Stimulated activated CD4-positive, alpha-beta T cell treated with anti-CD3 and anti-CD28 coated beads, Interleukin-1b, Interleukin-23, amount 100 ng/mL, for 24 hours (primary cell): ENCODE measurements around the gene IGFBP7.

Experiments used
- DNase-seq, 4 experiments: peaks; one replicate each; pipeline ENCODE4 v3.0.0-alpha.2; 2020; ENCODE audit warnings: low read depth in 4 of 4, low spot score in 1 of 4

IGFBP7 gene

DNA sequence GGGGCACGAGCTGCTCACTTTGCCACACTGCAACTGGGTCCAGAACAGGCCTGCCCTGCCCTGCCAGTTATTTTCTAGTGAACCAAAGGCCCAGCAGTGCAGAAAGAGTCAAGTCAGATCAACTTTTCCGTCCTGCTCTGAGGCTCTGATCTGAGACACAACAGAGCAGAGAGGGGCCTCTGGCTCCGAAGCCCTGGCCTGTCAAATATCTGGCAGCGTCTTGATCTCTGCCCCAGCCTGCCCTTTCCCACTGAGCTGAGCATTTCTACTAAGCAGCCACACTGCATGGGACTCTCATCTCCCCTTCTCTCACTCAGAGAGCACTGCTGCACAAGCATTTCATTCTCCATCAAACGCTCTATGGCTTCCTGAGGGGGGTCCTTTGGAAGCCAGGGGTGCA lies 11.8 kb downstream of the IGFBP7 start:
- DNase-seq = no peak

DNA sequence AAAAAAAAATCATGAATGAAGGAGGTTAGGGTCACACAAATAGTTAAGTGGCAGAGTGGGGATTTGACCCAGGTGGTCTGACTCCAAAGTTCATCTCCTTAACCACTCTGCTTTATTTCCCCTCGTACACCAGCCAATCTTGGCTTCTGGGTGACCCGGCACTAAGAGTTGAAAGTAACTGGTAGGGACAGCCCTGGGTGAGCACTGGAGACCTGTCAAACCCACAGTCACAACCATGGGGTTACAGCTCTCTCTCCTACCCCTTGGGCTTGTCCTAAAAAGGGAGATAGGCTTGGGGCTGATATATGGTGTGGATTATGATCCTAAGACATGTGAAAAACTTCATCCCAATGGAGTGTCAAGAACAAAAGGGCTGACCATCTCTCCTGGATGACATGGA lies 12.5 kb downstream of the IGFBP7 start:
- DNase-seq = no peak

DNA sequence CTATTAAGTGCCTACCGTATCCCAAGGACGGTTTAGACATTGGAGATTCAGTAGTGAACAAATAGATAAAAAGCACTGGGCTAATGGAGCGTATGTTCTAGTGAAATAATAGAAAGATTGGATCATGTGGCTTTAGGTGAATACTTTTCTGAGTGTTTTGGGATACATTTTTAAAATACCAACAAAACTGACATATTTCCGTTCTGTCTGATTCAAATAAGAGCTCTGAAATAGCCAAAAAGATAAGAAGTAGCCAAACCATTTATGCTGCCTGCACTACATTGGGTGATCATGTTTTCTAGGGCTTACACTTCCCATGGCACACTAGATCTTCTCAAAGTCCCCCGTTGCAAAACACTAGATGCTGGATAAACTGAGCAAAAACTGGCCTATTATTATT lies 14.2 kb downstream of the IGFBP7 start:
- no peak for DNase-seq

DNA sequence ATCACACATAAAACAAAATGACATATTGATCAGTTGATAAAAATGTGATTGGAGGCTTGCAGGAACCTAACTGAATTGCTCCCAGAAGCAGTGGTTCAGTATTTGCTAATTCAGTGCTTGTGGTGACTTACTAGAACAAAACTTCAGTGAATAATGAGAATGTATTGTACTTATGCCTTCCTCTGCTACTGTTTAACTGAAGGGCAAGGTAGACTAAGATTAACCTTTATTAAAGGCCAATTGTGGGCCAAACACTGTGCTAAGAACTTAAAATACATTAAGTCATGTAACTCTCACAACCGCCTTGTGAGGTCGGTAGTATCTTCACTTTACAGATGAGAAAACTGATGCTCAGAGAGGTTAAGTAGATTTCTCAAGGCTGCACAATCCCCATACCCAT lies 14.9 kb downstream of the IGFBP7 start:
- DNase-seq = no peak

DNA sequence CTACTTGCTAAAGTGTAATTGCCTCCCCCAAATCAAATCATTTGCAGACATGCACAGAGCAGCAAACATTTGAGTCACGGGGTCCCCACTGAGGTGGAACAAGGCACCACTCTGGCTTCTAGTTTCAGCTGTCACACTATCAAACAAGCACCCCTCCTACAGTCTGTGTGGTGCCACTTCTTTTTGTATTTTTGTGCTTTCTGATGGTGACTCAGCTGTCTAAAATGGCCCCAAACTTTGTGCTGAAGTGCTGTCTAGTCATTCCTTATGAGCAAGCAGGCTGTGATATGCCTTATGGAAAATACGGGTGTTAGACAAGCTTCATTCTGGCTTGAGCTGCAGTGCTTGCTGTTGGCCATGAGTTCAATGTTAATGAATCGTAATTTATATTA lies 15.4 kb downstream of the IGFBP7 start:
- no peak for DNase-seq

DNA sequence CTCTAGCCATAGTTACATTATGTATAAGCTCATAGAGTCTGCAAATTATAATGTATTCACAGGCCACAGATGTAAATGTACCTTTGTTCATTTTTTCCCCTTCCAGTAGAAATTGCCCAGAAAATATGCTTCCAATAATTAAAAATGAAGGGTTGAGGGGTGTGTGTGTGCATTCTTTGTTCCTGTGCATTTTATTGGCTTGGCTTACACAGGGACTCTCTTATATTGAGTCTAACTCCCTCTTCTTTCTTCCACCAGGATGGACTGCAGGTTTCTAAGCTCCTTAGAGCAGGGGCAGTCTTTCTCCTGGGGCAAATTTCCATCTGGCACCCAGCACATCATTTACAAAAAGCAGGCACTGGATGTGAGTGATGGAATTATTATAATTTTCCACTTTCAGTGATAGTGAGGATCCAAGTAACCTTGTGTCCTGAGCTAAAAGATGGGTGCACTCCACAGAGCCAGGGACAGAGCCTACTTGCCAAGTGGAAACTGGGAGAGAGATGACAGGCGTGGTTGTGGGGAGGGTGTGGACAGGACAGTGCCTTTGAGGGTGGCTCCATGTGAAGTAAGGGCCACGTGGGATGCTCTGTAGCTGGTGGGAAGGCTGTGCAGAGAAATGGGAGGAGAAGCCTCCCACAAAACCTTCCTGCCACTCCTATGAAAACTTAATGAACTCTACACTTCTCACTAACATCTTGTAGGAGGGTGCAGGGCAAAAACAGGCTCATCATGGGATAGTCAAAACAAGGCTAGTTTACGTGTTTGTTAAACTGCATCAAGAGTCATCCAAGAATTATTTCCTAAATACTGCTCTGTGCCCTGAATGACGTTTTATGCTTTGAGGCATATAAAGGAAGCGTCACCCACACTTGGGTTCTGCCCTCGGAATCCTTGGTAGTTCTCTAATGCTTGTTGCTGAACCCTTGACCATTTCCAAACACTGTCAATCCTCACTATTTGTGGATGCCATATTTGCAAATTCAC lies 16.0 kb downstream of the IGFBP7 start:
- DNase-seq = no peak

DNA sequence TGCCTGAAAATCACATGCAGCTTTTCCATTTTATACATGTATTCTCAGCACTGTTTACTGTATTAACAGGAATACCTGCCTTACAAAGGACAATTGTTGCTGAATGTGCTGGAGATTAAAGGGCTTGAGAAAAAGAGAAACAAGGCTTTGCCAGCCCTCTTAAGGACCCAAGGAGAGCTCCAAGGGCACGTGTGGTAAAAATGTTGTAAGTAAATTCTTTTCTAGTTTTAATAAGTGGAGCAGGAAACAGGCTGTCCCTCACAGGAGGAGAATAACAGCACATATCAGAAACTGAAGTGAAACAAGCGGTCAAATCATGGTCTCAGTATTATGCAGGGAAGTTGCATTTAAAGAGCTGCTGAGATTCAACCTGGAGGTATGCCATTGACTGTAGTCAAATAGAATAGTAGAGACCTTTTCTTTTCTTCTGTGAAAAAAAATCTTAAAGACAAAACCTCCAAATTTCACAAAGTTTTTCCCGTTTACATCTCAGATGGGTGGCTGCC lies 18.5 kb downstream of the IGFBP7 start:
- no peak for DNase-seq

DNA sequence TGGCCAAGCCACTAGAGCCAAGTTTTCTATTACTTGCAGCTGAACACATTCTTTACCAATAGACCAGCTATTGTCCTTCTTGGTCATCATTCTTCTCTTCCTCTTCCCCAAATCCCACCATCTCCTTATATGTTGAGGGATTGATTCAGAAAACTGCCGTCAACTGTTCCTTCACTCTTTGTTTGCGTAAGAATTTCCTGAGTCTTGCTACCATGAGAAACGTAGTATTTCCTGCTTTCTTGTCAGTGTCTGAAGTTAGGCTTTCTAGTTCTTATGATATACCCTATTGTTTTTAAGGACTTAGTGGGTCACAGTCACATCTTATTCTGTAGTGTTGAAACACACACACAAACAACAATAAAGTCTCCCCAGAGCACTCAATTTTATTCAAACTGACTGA lies 20.1 kb downstream of the IGFBP7 start:
- no peak for DNase-seq

DNA sequence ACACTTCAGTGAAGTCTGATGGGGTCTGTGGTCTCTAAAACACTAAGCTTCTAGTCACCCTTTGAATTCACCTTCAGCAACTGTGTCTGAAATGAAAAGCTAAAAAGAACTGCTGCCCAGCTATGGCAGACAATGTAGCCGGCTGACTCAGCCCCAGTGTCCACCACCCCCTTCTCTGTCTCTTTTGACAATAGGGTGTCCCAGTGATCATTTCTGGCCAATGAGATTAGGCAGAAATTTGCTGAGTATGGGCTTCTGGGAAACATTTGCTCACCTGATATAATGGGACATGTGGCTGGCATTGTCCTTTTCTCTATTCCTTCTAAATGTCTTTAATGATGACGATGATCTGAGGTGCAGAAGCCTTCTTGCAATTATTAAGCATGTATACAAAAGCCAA lies 20.6 kb downstream of the IGFBP7 start:
- DNase-seq = no peak

DNA sequence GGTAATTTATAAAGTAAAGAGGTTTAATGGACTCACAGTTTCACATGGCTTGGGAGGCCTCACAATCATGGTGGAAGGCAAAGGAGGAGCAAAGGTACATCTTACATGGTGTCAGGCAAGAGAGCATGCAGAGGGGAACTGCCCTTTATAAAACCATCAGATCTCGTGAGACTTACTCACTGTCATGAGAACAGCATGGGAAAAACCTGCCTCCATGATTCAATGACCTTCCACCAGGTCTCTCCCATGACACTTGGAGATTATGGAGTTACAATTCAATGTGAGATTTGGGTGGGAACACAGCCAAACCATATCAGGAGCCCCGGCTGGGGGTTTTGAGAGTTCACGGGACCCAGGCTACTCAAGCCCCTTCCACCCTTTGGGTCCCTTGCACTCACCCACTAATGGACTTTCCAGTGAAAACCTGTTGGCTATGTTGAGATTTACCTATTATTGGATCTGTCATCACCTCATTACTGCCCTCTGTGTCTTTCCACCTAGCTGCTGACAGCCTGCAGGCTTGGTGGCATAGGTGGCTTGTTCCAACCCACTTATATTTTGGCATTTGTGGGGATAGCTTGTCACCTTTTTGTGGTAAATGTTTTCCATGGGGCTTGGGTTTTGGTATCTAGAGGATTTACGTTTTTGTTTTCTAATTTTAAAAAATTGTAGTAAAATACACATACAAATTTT lies 24.0 kb downstream of the IGFBP7 start:
- DNase-seq = no peak

DNA sequence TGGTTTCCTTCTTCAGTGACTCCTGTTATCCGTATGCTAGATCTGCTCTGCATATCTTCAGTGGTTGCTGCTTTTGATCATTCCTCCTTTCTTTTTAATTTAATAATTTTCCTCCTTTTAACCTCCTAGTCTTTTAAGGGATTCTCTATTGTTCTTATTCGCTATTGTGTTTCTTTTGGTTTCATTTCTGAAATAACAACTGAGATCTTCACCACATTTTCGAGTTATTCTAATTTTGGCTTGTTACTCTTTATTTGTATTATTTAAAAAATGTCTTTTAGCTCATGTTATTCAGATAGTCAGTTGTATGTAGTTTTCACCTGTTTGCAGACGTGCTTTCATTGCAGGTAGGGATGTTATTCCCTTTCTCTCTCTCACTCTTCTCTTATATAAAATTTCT lies 24.9 kb downstream of the IGFBP7 start:
- no peak for DNase-seq

DNA sequence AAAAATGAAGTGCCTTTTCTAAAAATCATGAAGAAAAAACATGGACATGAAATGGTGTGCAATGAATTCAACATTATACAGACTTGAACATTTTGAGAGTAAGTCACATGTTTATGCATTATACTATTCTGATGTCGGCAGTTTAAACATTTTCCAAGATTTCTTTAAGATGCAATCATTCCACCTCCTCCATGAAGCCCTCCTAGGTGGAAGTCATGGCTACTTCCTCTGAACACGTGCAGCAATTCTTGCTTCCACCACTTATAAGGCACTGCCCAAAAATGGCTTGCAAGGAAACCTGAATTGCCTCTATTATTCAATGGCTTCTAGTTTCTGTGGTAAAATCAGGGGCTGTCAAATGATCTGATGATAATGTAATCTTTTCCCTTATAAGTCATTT lies 25.8 kb downstream of the IGFBP7 start:
- DNase-seq = no peak

DNA sequence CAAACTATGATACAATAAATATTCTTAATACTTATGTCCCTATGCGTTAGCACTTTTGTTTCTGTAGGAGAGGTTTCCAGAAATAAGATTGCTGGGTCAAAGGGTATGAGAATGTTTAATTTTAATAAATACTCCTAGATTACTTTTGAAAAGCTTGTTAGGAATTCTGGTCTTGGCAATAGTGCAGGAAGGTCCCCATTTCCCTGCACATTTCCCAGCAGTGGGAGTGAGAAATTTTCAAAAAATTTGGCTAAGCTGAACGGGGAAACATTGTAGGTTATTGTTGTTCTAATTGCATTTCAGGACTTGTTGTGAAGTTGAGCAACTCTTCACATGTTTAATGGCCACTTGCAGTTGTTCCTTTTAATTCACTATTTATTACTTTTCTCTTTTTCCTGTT lies 27.1 kb downstream of the IGFBP7 start:
- no peak for DNase-seq

DNA sequence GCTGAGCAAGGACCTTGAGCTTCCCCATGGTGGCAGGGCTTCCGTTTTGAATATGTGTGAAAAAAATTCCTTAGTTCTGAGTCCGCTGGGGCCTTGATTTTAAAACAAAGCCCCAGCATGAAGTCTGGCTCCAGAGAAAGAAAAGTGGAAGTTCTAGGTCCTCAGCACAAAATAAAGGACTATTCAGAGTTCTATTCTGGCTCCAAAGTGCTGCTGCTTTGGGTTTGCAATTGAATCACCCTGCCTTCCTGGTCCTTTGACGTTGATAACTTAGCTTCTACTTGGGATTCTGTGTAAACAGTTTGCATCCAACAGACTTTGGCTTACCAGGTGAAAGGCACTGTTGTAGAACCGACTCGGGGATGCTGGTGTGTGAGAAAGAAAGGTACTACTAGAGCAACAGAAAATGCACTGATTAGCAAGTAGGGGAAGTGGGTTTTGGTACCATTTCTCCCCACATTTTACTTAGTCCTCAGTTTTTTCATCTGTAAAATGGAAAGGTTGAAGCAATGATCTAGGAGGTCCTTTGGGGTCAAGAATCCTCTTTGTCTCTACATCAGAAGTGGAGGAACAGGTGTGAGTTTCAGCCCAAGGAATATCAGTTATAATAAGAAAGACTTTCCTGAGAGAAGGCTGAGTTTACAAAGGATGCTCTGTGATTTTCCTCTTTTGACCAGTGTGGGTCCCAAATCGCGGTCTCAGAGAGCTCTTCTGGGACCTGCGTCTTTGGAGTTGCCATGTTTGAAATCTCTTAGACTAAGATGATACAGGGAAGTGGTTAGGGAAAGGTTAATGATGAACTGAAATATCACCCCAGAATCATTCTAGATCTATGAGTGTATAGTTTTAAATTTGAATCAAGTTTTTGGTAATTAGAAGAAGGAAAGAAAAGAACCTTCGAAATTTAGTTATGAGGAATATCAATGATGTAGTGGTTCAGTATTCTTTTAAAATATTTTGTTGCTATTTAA lies 28.2 kb downstream of the IGFBP7 start:
- no peak for DNase-seq

DNA sequence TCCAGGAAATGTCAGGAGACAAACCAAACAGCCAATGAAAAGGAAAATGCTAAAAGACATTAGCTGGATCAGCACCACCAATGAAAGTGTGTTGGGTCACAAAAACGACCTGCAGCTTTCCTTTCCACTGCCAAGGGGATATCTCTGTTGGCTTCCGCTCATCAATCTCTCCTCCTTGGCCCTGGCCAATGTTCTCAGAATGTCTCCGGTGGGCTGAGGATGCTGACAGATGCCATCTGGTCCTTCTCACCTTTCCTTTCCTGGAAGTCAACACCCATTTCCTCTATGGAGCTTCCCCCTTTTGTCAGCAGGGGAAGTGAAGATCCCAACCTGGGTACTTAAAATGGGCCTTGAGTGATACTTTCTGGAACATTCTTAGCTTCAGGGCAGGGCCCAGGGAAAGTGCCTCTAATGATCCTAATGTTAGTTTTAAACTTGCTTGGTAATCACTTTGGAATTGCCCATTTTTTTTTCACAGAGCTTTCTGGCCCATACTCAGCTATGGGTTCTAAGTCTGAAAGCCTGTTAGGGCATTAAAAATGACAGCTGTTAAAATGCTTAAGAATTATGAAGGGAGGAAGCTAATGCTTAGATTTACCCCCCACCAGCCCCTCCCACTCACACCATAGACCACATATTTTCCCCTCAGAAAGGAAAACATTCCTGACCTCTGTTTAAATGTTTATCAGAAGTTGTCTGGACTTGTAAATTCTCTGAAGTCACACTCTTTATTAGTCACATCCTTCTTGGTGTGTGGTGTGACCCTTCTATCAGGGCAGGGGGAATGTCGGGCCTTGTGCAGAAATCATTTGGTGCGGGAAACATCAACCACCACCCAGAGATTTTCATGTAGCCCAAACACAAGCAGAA lies 29.2 kb downstream of the IGFBP7 start:
- DNase-seq = no peak

DNA sequence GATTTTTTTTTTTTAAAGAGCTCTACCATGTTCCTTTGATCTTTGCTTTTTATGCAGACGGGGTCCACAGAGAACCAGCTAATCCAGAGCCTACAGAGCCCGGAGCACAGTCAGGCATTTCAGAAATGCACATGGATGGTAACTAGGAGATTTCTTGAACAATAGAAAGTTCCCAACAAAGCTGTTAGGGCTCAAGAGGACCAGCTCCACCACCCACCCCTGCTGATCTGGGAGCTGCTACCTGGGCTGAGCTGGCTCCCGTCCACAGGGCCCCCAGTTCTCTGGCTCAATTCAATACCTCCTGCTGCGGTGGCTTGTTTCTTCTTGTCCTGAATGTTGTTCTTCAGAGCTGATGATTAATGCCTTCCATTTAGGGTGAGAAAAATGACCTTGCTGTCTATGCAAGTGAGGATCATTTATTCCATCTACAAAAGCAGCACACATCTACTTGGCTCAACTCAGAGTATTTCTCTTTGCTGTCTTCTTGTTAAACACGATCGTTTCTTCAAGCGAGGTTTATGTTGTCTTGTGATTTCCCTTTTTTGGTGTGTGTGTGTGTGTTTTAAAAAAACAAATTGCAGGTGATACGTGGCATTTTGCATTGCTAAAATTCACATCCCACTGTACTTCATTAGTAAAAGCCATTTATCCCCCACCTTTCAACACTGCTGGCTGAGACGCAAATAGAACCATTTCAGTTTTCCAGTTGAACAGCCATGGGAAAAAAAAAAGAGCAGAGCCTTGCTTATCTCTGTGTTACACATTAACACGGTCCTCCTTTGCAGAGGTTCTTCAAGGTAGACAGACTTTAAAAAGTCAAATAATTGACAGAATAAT lies 31.3 kb downstream of the IGFBP7 start:
- DNase-seq = no peak

DNA sequence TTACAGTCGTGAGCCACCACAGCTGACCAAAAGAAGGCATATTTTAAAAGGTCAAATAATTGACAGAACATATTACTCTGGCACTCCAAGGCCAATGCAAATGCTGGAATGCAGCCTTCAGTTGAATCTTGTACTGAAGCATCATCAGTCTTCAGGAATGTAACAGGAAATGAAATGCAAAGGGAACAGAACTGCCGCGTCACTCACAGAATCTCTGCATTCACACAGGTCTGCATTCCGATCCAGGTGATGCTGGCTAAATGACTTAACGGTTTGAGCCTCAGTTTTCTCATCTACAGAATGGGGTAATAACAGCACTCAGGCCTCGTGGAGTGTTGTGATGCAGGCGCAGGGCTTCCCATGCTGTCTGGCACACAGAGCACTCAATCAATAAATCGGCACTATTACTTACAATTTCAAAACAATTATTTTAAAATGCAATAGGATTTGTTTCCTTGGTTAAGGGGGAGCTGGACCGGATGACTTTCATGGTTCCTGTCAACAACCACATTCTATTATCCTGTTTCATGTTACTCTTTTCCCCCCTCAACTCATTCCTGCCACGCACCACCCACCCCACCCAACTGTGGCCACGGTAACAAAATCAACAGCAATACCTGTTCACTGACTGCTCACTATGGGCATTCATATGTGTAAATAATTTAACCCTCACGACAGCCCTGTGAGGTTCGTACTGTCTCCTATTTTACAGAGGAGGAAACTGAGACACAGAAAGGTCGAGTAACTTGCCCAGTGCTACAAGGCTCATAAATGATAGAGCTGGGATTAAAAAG lies 32.4 kb downstream of the IGFBP7 start:
- no peak for DNase-seq

DNA sequence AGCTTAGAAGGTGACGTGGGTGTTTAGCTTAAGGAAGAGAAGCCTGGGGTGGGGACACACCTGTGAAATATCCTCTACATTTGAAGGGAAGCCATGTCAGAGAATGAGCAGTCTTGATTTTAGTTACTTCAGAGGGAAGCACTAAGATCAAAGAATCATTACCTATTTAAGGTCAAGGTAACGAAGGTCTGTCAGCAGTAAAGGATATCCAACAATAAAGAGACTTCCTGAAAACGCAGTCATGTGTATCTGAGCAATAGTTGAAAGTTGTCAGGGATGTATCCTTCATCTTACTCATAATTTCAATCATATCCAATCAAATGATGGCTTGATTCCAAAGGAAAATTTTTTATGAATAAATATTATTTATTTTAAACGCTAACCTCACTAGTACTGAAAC lies 33.5 kb downstream of the IGFBP7 start:
- DNase-seq = no peak

DNA sequence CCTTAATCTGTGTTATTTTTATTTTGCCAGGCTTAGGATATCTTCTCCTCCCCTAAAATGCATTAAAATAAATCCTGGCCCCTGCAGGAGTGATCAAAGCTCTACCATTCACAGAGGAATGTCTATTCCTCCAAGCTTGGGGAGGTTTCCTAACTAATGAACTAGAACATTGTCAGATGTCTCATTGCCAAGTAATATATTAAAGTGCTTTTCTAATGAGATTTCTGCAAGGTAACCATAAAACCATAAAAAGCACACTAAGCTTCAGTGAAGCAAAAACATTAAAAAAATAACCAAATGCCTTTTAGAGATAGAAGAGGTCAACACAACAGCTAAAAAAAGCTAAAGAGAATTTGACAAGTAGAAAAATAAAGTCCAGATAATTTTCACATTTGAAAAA lies 34.8 kb downstream of the IGFBP7 start:
- DNase-seq = no peak
